H1 (cell line): ENCODE measurements around the gene L2HGDH. TPM values are rescaled to one million over a fixed set of nuclear protein-coding genes. Genes with fewer than 3 reads are reported as not detected.
A peak's percentile ranks its signal among the peaks of the same experiment; 100 is the strongest.

ENCODE experiments used
- CBX5 ChIP-seq: fragments of 300-800, 300-1000 bp; sonication (generic); IDR thresholded peaks from 2 replicates; pipeline ENCODE4 v1.7.1; 2016; ENCODE audit warnings: antibody characterized with exemption, low read length, low read depth
- CHD2 ChIP-seq: IDR thresholded peaks from 2 replicates; pipeline ENCODE4 v1.6.1; 2012; ENCODE audit warnings: low read length, improper control_type of control experiment
- EP300 ChIP-seq, 2 experiments: IDR thresholded peaks; 1 replicate in 1 of 2; 2 replicates in 1 of 2; pipeline ENCODE4 v1.6.1; 2011 to 2012; ENCODE audit warnings: low read depth in 2 of 2, low read length in 2 of 2, mild to moderate bottlenecking in 2 of 2, borderline replicate concordance in 1 of 2, inconsistent platforms in 1 of 2, moderate library complexity in 1 of 2
- GTF2F1 ChIP-seq: IDR thresholded peaks from 2 replicates; pipeline ENCODE4 v1.6.1; 2012; ENCODE audit warnings: low read depth, low read length, improper control_type of control experiment, borderline replicate concordance
- NRF1 ChIP-seq: IDR thresholded peaks from 2 replicates; pipeline ENCODE4 v1.6.1; 2011; ENCODE audit warnings: mild to moderate bottlenecking, low read depth, low read length, improper control_type of control experiment
- SIN3A ChIP-seq, 2 experiments: IDR thresholded peaks in 1 of 2; conservative IDR thresholded peaks in 1 of 2; 2 replicates each; pipeline ENCODE4 v1.6.1; 2011 to 2012; ENCODE audit warnings: low read length in 2 of 2, improper control_type of control experiment in 1 of 2, low read depth in 1 of 2, mild to moderate bottlenecking in 1 of 2
- polyA plus RNA-seq, 7 experiments: library from polyadenylated mRNA; depleted of rRNA in 3 of 7; stranded (reverse) in 5 of 7; unstranded in 2 of 7; fragments of >200 nt in 5 of 7; fragments of 200-250 nt in 2 of 7; gene quantifications; 1 replicate in 5 of 7; 2 replicates in 1 of 7; 4 replicates in 1 of 7; pipeline versions ENCODE4 v1.2.1 to v1.2.3, GENCODE V29; 2011 to 2013; ENCODE audit warnings: missing spikeins in 2 of 7, mixed read lengths in 2 of 7
- total RNA-seq: library from RNA; stranded (reverse); fragmentation: NEBNext Ultra II Directional; extraction: Animal tissue kit (Norgen Biotek cat#: 25700); gene quantifications from 2 replicates; pipeline ENCODE4 v1.2.1, GENCODE V29; 2021
- TF ChIP-seq, protein P1 (sequence below): fragments of 300-600 bp; sonication (generic); IDR thresholded peaks from 2 replicates; pipeline ENCODE4 v1.7.1; 2012; ENCODE audit warnings: low read length, moderate library complexity, mild to moderate bottlenecking, inconsistent platforms; ENCODE audit not compliant: insufficient replicate concordance
- TF ChIP-seq, protein P2 (sequence below): IDR thresholded peaks from 2 replicates; pipeline ENCODE4 v1.6.1; 2011; ENCODE audit warnings: low read length, improper control_type of control experiment

Gene L2HGDH
- total and polyA plus RNA-seq, 2 of the 8 experiments (the other 6 are each of a cell fraction or from before 2014, with no cell fraction given) = 12.2 to 28.6 TPM

DNA sequence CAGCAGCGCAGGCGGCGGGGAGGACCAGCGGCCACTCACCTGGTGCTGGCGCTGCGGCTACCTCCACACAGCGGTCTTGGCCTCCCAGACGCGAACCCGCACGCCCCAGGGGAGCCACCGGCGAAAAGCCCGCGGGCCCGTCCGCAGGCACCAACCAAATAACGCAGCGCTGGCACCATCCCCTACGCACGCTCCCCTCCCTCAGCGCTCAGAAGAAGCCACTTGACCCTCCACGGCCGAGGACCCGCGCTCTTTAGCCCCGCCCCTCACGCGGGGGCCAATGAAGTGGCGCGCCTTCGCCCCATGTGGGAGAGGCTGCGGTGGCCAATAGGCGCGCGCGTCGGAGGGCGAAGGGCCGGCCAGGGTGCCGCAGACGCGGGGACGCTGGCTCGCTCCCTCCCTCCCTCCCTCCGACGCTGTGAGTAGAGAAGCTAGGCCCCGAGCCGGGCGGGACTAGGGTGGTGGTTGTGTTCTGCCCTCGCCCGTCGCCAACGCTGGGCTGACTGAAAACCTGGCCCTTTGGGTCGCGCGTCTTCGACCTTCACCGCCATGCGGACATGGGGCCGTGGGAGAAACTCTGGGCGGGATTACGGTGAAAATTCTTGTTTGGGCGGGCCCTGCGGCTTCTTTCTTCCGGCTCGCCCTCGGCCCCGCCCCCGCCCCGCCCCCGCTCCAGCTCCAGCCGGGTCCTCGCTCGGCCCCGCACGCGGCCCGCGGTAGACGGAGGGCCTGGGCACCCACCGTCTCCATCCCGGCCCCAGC, at the start of gene L2HGDH, which contains the start of gene DMAC2L (continued):
- TF ChIP-seq, protein P1, sequence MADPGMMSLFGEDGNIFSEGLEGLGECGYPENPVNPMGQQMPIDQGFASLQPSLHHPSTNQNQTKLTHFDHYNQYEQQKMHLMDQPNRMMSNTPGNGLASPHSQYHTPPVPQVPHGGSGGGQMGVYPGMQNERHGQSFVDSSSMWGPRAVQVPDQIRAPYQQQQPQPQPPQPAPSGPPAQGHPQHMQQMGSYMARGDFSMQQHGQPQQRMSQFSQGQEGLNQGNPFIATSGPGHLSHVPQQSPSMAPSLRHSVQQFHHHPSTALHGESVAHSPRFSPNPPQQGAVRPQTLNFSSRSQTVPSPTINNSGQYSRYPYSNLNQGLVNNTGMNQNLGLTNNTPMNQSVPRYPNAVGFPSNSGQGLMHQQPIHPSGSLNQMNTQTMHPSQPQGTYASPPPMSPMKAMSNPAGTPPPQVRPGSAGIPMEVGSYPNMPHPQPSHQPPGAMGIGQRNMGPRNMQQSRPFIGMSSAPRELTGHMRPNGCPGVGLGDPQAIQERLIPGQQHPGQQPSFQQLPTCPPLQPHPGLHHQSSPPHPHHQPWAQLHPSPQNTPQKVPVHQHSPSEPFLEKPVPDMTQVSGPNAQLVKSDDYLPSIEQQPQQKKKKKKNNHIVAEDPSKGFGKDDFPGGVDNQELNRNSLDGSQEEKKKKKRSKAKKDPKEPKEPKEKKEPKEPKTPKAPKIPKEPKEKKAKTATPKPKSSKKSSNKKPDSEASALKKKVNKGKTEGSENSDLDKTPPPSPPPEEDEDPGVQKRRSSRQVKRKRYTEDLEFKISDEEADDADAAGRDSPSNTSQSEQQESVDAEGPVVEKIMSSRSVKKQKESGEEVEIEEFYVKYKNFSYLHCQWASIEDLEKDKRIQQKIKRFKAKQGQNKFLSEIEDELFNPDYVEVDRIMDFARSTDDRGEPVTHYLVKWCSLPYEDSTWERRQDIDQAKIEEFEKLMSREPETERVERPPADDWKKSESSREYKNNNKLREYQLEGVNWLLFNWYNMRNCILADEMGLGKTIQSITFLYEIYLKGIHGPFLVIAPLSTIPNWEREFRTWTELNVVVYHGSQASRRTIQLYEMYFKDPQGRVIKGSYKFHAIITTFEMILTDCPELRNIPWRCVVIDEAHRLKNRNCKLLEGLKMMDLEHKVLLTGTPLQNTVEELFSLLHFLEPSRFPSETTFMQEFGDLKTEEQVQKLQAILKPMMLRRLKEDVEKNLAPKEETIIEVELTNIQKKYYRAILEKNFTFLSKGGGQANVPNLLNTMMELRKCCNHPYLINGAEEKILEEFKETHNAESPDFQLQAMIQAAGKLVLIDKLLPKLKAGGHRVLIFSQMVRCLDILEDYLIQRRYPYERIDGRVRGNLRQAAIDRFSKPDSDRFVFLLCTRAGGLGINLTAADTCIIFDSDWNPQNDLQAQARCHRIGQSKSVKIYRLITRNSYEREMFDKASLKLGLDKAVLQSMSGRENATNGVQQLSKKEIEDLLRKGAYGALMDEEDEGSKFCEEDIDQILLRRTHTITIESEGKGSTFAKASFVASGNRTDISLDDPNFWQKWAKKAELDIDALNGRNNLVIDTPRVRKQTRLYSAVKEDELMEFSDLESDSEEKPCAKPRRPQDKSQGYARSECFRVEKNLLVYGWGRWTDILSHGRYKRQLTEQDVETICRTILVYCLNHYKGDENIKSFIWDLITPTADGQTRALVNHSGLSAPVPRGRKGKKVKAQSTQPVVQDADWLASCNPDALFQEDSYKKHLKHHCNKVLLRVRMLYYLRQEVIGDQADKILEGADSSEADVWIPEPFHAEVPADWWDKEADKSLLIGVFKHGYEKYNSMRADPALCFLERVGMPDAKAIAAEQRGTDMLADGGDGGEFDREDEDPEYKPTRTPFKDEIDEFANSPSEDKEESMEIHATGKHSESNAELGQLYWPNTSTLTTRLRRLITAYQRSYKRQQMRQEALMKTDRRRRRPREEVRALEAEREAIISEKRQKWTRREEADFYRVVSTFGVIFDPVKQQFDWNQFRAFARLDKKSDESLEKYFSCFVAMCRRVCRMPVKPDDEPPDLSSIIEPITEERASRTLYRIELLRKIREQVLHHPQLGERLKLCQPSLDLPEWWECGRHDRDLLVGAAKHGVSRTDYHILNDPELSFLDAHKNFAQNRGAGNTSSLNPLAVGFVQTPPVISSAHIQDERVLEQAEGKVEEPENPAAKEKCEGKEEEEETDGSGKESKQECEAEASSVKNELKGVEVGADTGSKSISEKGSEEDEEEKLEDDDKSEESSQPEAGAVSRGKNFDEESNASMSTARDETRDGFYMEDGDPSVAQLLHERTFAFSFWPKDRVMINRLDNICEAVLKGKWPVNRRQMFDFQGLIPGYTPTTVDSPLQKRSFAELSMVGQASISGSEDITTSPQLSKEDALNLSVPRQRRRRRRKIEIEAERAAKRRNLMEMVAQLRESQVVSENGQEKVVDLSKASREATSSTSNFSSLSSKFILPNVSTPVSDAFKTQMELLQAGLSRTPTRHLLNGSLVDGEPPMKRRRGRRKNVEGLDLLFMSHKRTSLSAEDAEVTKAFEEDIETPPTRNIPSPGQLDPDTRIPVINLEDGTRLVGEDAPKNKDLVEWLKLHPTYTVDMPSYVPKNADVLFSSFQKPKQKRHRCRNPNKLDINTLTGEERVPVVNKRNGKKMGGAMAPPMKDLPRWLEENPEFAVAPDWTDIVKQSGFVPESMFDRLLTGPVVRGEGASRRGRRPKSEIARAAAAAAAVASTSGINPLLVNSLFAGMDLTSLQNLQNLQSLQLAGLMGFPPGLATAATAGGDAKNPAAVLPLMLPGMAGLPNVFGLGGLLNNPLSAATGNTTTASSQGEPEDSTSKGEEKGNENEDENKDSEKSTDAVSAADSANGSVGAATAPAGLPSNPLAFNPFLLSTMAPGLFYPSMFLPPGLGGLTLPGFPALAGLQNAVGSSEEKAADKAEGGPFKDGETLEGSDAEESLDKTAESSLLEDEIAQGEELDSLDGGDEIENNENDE = no peak
- no peak for TF ChIP-seq EP300 (IDR thresholded peaks at IDR 0.05; ENCODE audit: borderline replicate concordance in 1 of 2, low read depth in 2 of 2, low read length in 2 of 2)
- TF ChIP-seq CBX5 = no peak
- peak in 1 of 2 experiments; percentile 57; a peak in 2 of 4 replicates for TF ChIP-seq SIN3A (conservative IDR thresholded peaks at IDR 0.05 in 1 of 2, IDR thresholded peaks at IDR 0.05 in 1 of 2; ENCODE audit: low read depth in 1 of 2, low read length in 2 of 2)
- no peak; the same call in 1 of the 2 replicates for TF ChIP-seq CHD2
- TF ChIP-seq GTF2F1 = peak; percentile 59; the same call in 1 of the 2 replicates
- no peak for TF ChIP-seq NRF1
- TF ChIP-seq, protein P2, sequence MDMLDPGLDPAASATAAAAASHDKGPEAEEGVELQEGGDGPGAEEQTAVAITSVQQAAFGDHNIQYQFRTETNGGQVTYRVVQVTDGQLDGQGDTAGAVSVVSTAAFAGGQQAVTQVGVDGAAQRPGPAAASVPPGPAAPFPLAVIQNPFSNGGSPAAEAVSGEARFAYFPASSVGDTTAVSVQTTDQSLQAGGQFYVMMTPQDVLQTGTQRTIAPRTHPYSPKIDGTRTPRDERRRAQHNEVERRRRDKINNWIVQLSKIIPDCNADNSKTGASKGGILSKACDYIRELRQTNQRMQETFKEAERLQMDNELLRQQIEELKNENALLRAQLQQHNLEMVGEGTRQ = peak; percentile 77
